ENCODE measurements around the gene ZNG1B.
"Not testable (repeated sequence)": the region's sequence is repeated elsewhere in the genome, so short reads cannot be mapped to it uniquely, and the experiment has no call there.

The ZNG1B gene

GRCh38 chr2:113504081-113504480 is 66.6 kb downstream of the ZNG1B start:
- DNase-seq: not testable (repeated sequence)

GRCh38 chr2:113507394-113508140 is 70.1 kb downstream of the ZNG1B start:
- DNase-seq: not testable (repeated sequence)

GRCh38 chr2:113508187-113508586 is 70.7 kb downstream of the ZNG1B start:
- DNase-seq: not testable (repeated sequence)

GRCh38 chr2:113510913-113511312 is 73.4 kb downstream of the ZNG1B start:
- not testable (repeated sequence) for DNase-seq

GRCh38 chr2:113511859-113512258 is 74.4 kb downstream of the ZNG1B start:
- not testable (repeated sequence) for DNase-seq

- DNase-seq: not testable (repeated sequence)
Measured at GRCh38 chr2:113515457-113515856, 78.0 kb downstream of the ZNG1B start.

- not testable (repeated sequence) for DNase-seq
Measured at GRCh38 chr2:113515995-113516394, 78.5 kb downstream of the ZNG1B start.

GRCh38 chr2:113517025-113517424 is 79.5 kb downstream of the ZNG1B start:
- DNase-seq: not testable (repeated sequence)

GRCh38 chr2:113520837-113521236 is 83.3 kb downstream of the ZNG1B start:
- DNase-seq: not testable (repeated sequence)

- not testable (repeated sequence) for DNase-seq
Measured at GRCh38 chr2:113521492-113521891, 84.0 kb downstream of the ZNG1B start.

GRCh38 chr2:113524986-113525385 is 87.5 kb downstream of the ZNG1B start:
- DNase-seq: not testable (repeated sequence)

GRCh38 chr2:113527350-113528045 is 90.0 kb downstream of the ZNG1B start:
- not testable (repeated sequence) for DNase-seq

GRCh38 chr2:113528126-113528525 is 90.6 kb downstream of the ZNG1B start:
- DNase-seq: not testable (repeated sequence)

- not testable (repeated sequence) for DNase-seq
Measured at GRCh38 chr2:113528904-113529303, 91.4 kb downstream of the ZNG1B start.

GRCh38 chr2:113532991-113533390 is 95.5 kb downstream of the ZNG1B start:
- DNase-seq: not testable (repeated sequence)

GRCh38 chr2:113536573-113536972 is 99.1 kb downstream of the ZNG1B start:
- DNase-seq: not testable (repeated sequence)

- DNase-seq: not testable (repeated sequence)
Measured at GRCh38 chr2:113540834-113541203, 103.3 kb downstream of the ZNG1B start.

- DNase-seq: not testable (repeated sequence)
Measured at GRCh38 chr2:113541204-113541975, 103.9 kb downstream of the ZNG1B start.

GRCh38 chr2:113541976-113542485 is 104.5 kb downstream of the ZNG1B start:
- not testable (repeated sequence) for DNase-seq

GRCh38 chr2:113542529-113542928 is 105.0 kb downstream of the ZNG1B start:
- DNase-seq: not testable (repeated sequence)
